ENCODE results near the gene LTBP1.

Gene LTBP1

GRCh38 chr2:33121416-33121815 is 174.7 kb downstream of the LTBP1 start:
- DNase-seq: no peak

GRCh38 chr2:33121925-33122324 is 175.2 kb downstream of the LTBP1 start:
- DNase-seq: no peak

- DNase-seq: no peak
Observed at GRCh38 chr2:33122726-33123125, 176.0 kb downstream of the LTBP1 start.

- DNase-seq: no peak
Observed at GRCh38 chr2:33123216-33123615, 176.5 kb downstream of the LTBP1 start.

- no peak for DNase-seq
Observed at GRCh38 chr2:33126552-33126951, 179.8 kb downstream of the LTBP1 start.

GRCh38 chr2:33126958-33127357 is 180.2 kb downstream of the LTBP1 start:
- no peak for DNase-seq

- DNase-seq: no peak
Observed at GRCh38 chr2:33129263-33130053, 182.7 kb downstream of the LTBP1 start.

GRCh38 chr2:33130054-33130447 is 183.3 kb downstream of the LTBP1 start:
- DNase-seq: no peak

- DNase-seq: no peak
Observed at GRCh38 chr2:33130544-33130943, 183.8 kb downstream of the LTBP1 start.

GRCh38 chr2:33131111-33131510 is 184.4 kb downstream of the LTBP1 start:
- DNase-seq: no peak

- no peak for DNase-seq
Observed at GRCh38 chr2:33131749-33132148, 185.0 kb downstream of the LTBP1 start.

- no peak for DNase-seq
Observed at GRCh38 chr2:33133454-33133952, 186.8 kb downstream of the LTBP1 start.

GRCh38 chr2:33134086-33134771 is 187.5 kb downstream of the LTBP1 start:
- no peak for DNase-seq

- no peak for DNase-seq
Observed at GRCh38 chr2:33134791-33135560, 188.2 kb downstream of the LTBP1 start.

GRCh38 chr2:33135645-33136044 is 188.9 kb downstream of the LTBP1 start:
- DNase-seq: no peak

GRCh38 chr2:33136056-33136455 is 189.3 kb downstream of the LTBP1 start:
- DNase-seq: no peak

GRCh38 chr2:33136566-33136965 is 189.8 kb downstream of the LTBP1 start:
- DNase-seq: no peak

GRCh38 chr2:33137331-33137730 is 190.6 kb downstream of the LTBP1 start:
- DNase-seq: no peak

- no peak for DNase-seq
Observed at GRCh38 chr2:33139949-33140348, 193.2 kb downstream of the LTBP1 start.

GRCh38 chr2:33141476-33141875 is 194.7 kb downstream of the LTBP1 start:
- no peak for DNase-seq

- DNase-seq: no peak
Observed at GRCh38 chr2:33142810-33143209, 196.1 kb downstream of the LTBP1 start.

GRCh38 chr2:33144243-33144642 is 197.5 kb downstream of the LTBP1 start:
- no peak for DNase-seq

GRCh38 chr2:33145459-33145858 is 198.7 kb downstream of the LTBP1 start:
- DNase-seq: no peak

GRCh38 chr2:33146102-33146501 is 199.3 kb downstream of the LTBP1 start:
- DNase-seq: no peak
